NCI-H1417 treated with DMSO at 0.1 percent for 48 hours (cell line): ENCODE data around the gene RNU5B-1.

Experiments
- DNase-seq: peaks from one replicate; lab custom pipeline; 2025; lab: John Stamatoyannopoulos, UW

The RNU5B-1 gene

GRCh38 chr15:65289261-65289854 is 15.1 kb upstream of the RNU5B-1 start:
- no peak for DNase-seq

- no peak for DNase-seq
Observed at GRCh38 chr15:65290228-65290627, 14.2 kb upstream of the RNU5B-1 start.

- DNase-seq = no peak
Observed at GRCh38 chr15:65292938-65293518, 11.4 kb upstream of the RNU5B-1 start.

GRCh38 chr15:65298731-65299130 is 5.7 kb upstream of the RNU5B-1 start:
- no peak for DNase-seq

GRCh38 chr15:65300924-65301441 is 3.5 kb upstream of the RNU5B-1 start:
- no peak for DNase-seq

GRCh38 chr15:65302061-65302460 is 2.4 kb upstream of the RNU5B-1 start:
- DNase-seq = no peak

GRCh38 chr15:65303687-65304380 is 643 bp upstream of the RNU5B-1 start:
- peak; percentile 60 for DNase-seq

GRCh38 chr15:65305150-65305758 is 777 bp downstream of the RNU5B-1 start:
- DNase-seq = no peak

- DNase-seq = no peak
Observed at GRCh38 chr15:65305776-65306175, 1.3 kb downstream of the RNU5B-1 start.

GRCh38 chr15:65306551-65306950 is 2.1 kb downstream of the RNU5B-1 start:
- no peak for DNase-seq

- DNase-seq = no peak
Observed at GRCh38 chr15:65307978-65308377, 3.5 kb downstream of the RNU5B-1 start.

GRCh38 chr15:65309882-65310418 is 5.5 kb downstream of the RNU5B-1 start:
- no peak for DNase-seq

- no peak for DNase-seq
Observed at GRCh38 chr15:65310431-65311137, 6.1 kb downstream of the RNU5B-1 start.

- DNase-seq = no peak
Observed at GRCh38 chr15:65311760-65312159, 7.3 kb downstream of the RNU5B-1 start.

GRCh38 chr15:65312400-65312916 is 8.0 kb downstream of the RNU5B-1 start:
- DNase-seq = no peak

- DNase-seq = no peak
Observed at GRCh38 chr15:65318870-65319356, 14.4 kb downstream of the RNU5B-1 start.

- no peak for DNase-seq
Observed at GRCh38 chr15:65323071-65323511, 18.6 kb downstream of the RNU5B-1 start.

GRCh38 chr15:65326117-65326526 is 21.6 kb downstream of the RNU5B-1 start:
- no peak for DNase-seq

GRCh38 chr15:65326818-65327217 is 22.3 kb downstream of the RNU5B-1 start:
- DNase-seq = no peak

GRCh38 chr15:65327651-65328393 is 23.3 kb downstream of the RNU5B-1 start:
- DNase-seq = no peak
